ENCODE data around the gene C19orf12.

C19orf12 gene

GRCh38 chr19:29696565-29696846 is 18.6 kb downstream of the C19orf12 start:
- no peak for TF ChIP-seq CTCF (IDR thresholded peaks at IDR 0.05; ENCODE audit: borderline replicate concordance, insufficient read depth, low read depth, low read length)
- no peak overlapping the region for H3K4me3 ChIP-seq (ENCODE audit: low read depth, low read length)

- H3K4me3 ChIP-seq (ENCODE audit: low read depth, low read length) = no peak overlapping the region
- TF ChIP-seq CTCF (IDR thresholded peaks at IDR 0.05; ENCODE audit: borderline replicate concordance, insufficient read depth, low read depth, low read length) = no peak
These were observed 19.1 kb downstream of the C19orf12 start for GRCh38 chr19:29695765-29696564.

GRCh38 chr19:29694669-29695627 is 20.1 kb downstream of the C19orf12 start:
- TF ChIP-seq CTCF (IDR thresholded peaks at IDR 0.05; ENCODE audit: borderline replicate concordance, insufficient read depth, low read depth, low read length) = peak; percentile 94

GRCh38 chr19:29694161-29694560 is 20.9 kb downstream of the C19orf12 start:
- TF ChIP-seq CTCF (IDR thresholded peaks at IDR 0.05; ENCODE audit: borderline replicate concordance, insufficient read depth, low read depth, low read length) = no peak
- H3K4me3 ChIP-seq (ENCODE audit: low read depth, low read length) = no peak overlapping the region

More at GRCh38 chr19:29694669-29695627, 20.1 kb downstream of the C19orf12 start:
- no peak overlapping the region for H3K4me3 ChIP-seq (ENCODE audit: low read depth, low read length)

GRCh38 chr19:29690842-29691241 is 24.2 kb downstream of the C19orf12 start:
- TF ChIP-seq CTCF (IDR thresholded peaks at IDR 0.05; ENCODE audit: borderline replicate concordance, insufficient read depth, low read depth, low read length) = peak; percentile 46
- H3K4me3 ChIP-seq (ENCODE audit: low read depth, low read length) = no peak overlapping the region

GRCh38 chr19:29687897-29688728 is 26.9 kb downstream of the C19orf12 start:
- no peak for TF ChIP-seq CTCF (IDR thresholded peaks at IDR 0.05; ENCODE audit: borderline replicate concordance, insufficient read depth, low read depth, low read length)
- no peak overlapping the region for H3K4me3 ChIP-seq (ENCODE audit: low read depth, low read length)

Data from GM12875 (cell line).